Measurements from ENCODE around the gene PRKCSH.
"Not testable (repeated sequence)": the region's sequence is repeated elsewhere in the genome, so short reads cannot be mapped to it uniquely, and the experiment has no call there.

PRKCSH gene

DNA sequence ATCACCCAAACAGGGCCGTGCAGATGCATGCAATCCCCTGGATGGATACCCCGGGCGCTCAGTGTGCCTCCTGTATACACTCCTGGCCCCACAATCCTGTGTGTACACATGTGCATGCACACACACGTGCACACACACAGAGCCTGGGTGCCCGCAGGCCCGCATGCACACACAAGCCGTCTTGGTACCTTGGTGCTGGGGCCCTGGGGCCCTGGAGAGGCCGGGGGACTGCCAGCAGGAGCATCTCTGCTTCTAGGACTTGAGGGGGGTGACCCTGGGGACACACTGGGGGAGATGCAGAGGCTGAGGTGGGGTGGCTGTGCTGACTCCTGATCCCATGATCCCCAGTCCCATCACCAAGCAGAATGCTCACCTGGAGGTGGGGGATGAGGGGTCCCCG is 35.8 kb upstream of the PRKCSH start:
- TF ChIP-seq, protein P1, sequence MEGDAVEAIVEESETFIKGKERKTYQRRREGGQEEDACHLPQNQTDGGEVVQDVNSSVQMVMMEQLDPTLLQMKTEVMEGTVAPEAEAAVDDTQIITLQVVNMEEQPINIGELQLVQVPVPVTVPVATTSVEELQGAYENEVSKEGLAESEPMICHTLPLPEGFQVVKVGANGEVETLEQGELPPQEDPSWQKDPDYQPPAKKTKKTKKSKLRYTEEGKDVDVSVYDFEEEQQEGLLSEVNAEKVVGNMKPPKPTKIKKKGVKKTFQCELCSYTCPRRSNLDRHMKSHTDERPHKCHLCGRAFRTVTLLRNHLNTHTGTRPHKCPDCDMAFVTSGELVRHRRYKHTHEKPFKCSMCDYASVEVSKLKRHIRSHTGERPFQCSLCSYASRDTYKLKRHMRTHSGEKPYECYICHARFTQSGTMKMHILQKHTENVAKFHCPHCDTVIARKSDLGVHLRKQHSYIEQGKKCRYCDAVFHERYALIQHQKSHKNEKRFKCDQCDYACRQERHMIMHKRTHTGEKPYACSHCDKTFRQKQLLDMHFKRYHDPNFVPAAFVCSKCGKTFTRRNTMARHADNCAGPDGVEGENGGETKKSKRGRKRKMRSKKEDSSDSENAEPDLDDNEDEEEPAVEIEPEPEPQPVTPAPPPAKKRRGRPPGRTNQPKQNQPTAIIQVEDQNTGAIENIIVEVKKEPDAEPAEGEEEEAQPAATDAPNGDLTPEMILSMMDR (IDR thresholded peaks at IDR 0.05; ENCODE audit: insufficient read depth, low read depth, low read length, missing control alignments), result no peak
- H3K4me3 ChIP-seq (ENCODE audit: low read length), result no peak overlapping the region
- no peak for DNase-seq (ENCODE audit: low read depth)

DNA sequence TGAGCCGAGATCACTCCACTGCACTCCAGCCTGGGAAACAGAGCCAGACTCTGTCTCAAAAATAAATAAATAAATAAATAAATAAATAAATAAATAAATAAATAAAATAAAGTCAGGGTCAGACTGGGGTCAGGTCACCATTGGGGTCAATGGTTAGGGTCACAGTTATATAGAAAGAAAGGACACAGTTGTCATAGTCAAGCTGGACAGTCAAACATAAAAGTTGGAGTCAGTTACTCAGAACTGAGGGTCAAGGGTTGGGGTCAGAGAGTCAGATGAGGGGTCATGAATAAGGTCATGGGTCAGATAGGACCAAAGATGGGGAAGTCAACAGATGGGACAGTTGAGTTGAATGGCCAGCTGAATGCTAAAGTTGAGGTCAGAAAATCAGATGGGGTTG is 34.6 kb upstream of the PRKCSH start:
- TF ChIP-seq, protein P1 (IDR thresholded peaks at IDR 0.05; ENCODE audit: insufficient read depth, low read depth, low read length, missing control alignments), result no peak
- no peak overlapping the region for H3K4me3 ChIP-seq (ENCODE audit: low read length)
- no peak for DNase-seq (ENCODE audit: low read depth)

DNA sequence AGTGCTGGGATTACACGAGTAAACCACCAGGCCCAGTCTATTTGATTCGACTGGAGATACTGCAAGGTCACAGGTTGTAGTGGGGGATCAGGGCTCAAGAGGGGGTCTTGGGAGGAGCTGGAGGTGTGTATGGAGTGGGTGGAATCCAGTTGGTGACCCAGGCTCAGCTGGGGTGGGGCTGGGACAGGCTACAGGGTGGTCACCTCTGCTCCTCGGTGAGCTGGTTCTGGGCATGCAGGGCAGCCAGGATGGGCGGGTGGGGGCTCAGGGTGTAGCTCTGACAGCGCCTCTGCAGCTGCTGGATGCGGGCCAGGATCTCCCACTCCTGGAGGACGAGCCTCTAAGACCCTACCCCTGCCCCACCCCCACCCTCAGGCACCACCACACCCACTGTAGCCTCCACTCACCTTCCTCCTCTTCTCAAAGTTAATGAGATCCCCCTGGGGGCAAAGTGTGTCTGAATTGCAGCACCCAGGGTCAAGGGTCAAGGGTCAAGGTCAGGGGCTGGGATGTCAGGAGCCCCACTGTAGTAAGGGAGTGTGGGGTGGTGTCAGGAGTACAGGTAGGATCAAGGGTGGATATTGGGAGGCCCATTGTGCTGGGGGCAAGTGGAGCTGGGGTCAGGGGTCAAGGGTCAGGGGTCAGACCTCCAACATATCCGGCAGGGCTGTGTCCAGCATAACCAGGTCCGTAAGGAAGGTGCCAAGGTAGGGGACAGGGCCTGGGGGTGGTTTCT is 33.5 kb upstream of the PRKCSH start:
- no peak for DNase-seq (ENCODE audit: low read depth)
- TF ChIP-seq, protein P1 (IDR thresholded peaks at IDR 0.05; ENCODE audit: insufficient read depth, low read depth, low read length, missing control alignments), result no peak
- no peak overlapping the region for H3K4me3 ChIP-seq (ENCODE audit: low read length)

DNA sequence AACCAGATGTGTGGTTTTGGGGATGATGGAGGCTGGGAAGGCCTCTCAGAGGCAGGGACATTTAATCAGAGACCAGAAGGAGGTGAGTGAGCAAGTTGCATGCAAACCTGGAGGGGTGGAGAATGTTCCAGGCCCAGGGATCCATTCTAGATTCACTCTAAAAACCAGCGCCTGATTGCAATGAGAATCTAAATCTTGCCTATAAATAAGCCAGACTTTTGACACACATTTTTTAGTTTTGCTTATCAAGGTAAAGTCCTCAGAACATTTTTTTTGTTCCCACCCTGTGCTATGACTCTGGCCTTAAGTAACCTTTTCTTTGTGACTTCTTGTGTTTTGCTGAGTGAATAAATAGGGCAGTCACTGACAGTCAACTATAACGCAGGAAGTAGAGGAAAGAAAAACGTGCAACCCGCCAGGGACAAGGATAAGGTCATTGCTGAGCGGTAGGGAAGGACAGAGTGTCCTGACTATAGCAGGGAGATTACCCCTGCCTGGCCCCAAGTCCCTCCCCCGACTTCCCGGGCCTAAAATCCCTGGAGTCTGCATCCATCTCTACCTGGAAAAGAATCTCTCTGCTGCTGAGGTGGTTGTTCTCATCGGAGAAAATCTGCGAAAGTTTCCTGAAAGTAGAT is 30.7 kb upstream of the PRKCSH start:
- H3K4me3 ChIP-seq (ENCODE audit: low read length), result no peak overlapping the region
- DNase-seq (ENCODE audit: low read depth), result no peak
- TF ChIP-seq, protein P1 (IDR thresholded peaks at IDR 0.05; ENCODE audit: insufficient read depth, low read depth, low read length, missing control alignments), result no peak

DNA sequence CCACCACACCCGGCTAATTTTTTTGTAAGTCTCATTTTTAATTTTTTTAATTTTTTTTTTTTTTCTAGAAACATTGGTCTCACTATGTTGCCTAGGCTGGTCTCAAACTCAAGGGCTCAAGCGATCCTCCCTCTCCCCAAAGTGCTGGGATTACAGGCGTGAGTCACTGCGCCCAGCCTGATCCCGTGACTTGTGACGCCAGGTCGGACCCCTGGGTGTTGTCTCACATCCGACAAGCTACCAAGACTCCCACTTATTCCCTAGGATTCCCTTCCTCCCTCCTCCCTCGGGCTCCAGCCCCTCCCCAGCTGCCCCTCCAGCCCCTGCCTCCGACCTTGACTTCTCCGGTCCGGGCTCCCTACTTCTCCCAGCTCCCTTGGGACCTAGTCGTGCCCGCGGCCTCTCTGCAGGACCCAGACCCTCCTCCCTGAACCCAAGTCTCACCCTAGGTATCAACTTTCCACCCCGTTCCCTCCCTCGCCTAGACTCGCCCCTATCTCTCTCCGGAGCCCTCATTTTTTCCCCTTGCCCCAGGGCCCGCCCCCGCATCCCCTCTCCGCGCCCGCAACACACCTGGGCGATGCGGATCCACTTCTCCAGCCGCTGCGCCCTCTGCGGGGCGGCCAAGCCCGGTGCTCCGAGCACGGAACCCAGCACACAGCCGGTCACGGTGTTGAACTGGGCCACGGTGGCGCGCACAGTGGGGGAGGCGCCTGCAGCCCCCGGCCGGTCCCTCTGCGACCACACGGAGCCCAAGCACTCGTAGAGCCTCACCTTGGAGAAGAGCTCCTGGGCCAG is 29.4 kb upstream of the PRKCSH start:
- TF ChIP-seq, protein P1 (IDR thresholded peaks at IDR 0.05; ENCODE audit: insufficient read depth, low read depth, low read length, missing control alignments), result peak; percentile 24
- H3K4me3 ChIP-seq (ENCODE audit: low read length), result no peak overlapping the region
- DNase-seq (ENCODE audit: low read depth), result no peak

DNA sequence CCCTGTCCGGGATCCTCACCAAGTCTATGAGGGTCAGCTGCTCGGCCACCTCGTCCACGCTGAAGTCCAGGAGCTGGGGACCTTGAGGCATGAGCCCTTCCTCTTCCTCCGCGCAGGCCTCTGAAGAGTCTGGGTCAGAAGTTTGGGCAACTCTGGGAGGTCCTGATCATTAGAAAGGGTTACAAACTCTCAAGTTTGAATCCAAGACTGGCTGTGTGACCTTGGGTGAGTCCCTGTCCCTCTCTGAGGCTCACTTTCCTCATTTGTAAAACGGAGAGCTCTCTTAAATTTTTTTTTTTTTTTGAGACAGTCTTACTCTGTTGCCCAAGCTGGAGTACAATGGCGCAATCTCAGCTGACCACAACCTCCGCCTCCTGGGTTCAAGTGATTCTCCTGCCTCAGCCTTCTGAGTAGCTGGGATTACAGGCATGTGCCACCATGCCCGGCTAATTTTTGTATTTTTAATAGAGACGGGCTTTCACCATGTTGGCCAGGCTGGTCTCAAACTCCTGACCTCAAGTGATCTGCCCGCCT is 28.7 kb upstream of the PRKCSH start:
- not testable (repeated sequence) for H3K4me3 ChIP-seq (ENCODE audit: low read length); DNase-seq (ENCODE audit: low read depth)

DNA sequence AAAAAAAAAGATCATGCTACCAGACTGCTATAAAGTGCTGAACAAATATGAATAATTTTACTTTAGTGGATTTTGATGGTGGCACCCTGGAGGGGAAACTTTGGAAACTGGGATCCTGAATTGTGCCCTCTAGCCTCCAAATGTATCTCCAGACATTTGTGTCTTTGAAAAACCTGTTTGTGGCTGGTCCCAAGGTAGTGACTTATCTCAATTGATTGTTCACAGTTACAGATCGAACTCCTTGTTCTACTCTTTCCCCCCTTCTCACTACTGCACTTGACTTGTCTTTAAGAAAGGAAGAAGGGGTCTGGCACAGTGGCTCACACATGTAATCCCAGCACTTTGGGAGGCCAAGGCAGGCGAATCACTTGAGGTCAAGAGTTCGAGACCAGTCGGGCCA is 26.8 kb upstream of the PRKCSH start:
- no peak for DNase-seq (ENCODE audit: low read depth)
- TF ChIP-seq, protein P1 (IDR thresholded peaks at IDR 0.05; ENCODE audit: insufficient read depth, low read depth, low read length, missing control alignments), result no peak

More for the DNA sequence above, 26.8 kb upstream of the PRKCSH start:
- H3K4me3 ChIP-seq (ENCODE audit: low read length), result no peak overlapping the region
